PC-3 (cell line): ENCODE results near the gene B3GAT1. TPM values are rescaled to one million over a fixed set of nuclear protein-coding genes. Genes with fewer than 3 reads are reported as not detected.

Experiments
- ATAC-seq: fragments of 200-7000 bp; cut with Tn5 transposase; 2 replicates; pipeline ENCODE4 v1.9.1; 2020; ENCODE audit warnings: mild to moderate bottlenecking, moderate library complexity
- BruUV-seq: library from RNA; stranded (reverse); fragments of 400-500 nt; replicated peaks from 2 replicates; lab custom pipeline; 2021; lab: Mats Ljungman, UMichigan
- CTCF ChIA-PET: fragments of 300-600 bp; sonication (Branson Sonifier 250); formaldehyde crosslinking; loops from one replicate; lab custom pipeline; 2022; ENCODE audit warnings: antibody characterized with exemption; lab: Charles Lee
- POLR2A ChIA-PET: fragments of 300-600 bp; sonication (Branson Sonifier 250); formaldehyde crosslinking; loops from one replicate; lab custom pipeline; 2022; ENCODE audit warnings: antibody characterized with exemption; ENCODE audit not compliant: unreplicated experiment; lab: Charles Lee
- DNase-seq: peaks from one replicate; pipeline ENCODE4 v3.0.0-alpha.2; 2015
- H2AFZ ChIP-seq: fragments of 300-600 bp; sonication (generic); 2 replicates; pipeline ENCODE4 v1.6.0; 2016; ENCODE audit warnings: antibody characterized with exemption, low read length
- H3F3A ChIP-seq: fragments of 300-600 bp; sonication (generic); one replicate; pipeline ENCODE4 v1.6.0; 2017; ENCODE audit warnings: antibody characterized with exemption, low read length, control low read depth, mild to moderate bottlenecking; ENCODE audit not compliant: unreplicated experiment
- H3K27ac ChIP-seq: fragments of 300-600 bp; sonication (generic); 2 replicates; pipeline ENCODE4 v1.5.1; 2016; ENCODE audit warnings: mild to moderate bottlenecking, low read length
- H3K27me3 ChIP-seq: fragments of 300-600 bp; sonication (generic); 2 replicates; pipeline ENCODE4 v1.6.1; 2016; ENCODE audit warnings: low read length, mixed read lengths
- H3K36me3 ChIP-seq: fragments of 300-600 bp; sonication (generic); 2 replicates; pipeline ENCODE4 v1.6.1; 2016; ENCODE audit warnings: low read depth, mixed run types, low read length, mixed read lengths
- H3K4me1 ChIP-seq: fragments of 300-600 bp; sonication (generic); 2 replicates; pipeline ENCODE4 v1.5.1; 2016; ENCODE audit warnings: low read length; ENCODE audit not compliant: insufficient read depth
- H3K4me2 ChIP-seq: fragments of 300-600 bp; sonication (generic); 2 replicates; pipeline ENCODE4 v1.6.0; 2016; ENCODE audit warnings: low read length
- H3K4me3 ChIP-seq: fragments of 300-600 bp; sonication (generic); 2 replicates; pipeline ENCODE4 v1.5.1; 2016; ENCODE audit warnings: mild to moderate bottlenecking, low read length, mixed read lengths
- H3K79me2 ChIP-seq: fragments of 300-600 bp; sonication (generic); 2 replicates; pipeline ENCODE4 v1.6.1; 2017; ENCODE audit warnings: low read length, mixed read lengths
- H3K9ac ChIP-seq: fragments of 300-600 bp; sonication (generic); 2 replicates; pipeline ENCODE4 v1.6.0; 2016; ENCODE audit warnings: mild to moderate bottlenecking, low read length
- H3K9me2 ChIP-seq: fragments of 300-600 bp; sonication (generic); replicated peaks from 2 replicates; pipeline ENCODE4 v1.6.1; 2016; ENCODE audit warnings: mixed run types, low read length, mixed read lengths
- H3K9me3 ChIP-seq: fragments of 300-600 bp; sonication (generic); 2 replicates; pipeline ENCODE4 v1.6.1; 2016; ENCODE audit warnings: low read length, mixed read lengths
- H4K20me1 ChIP-seq: fragments of 300-600 bp; sonication (generic); 2 replicates; pipeline ENCODE4 v1.6.1; 2016; ENCODE audit warnings: low read length, mixed read lengths
- EZH2 ChIP-seq: fragments of 300-600 bp; sonication (generic); IDR thresholded peaks from one replicate; pipeline ENCODE4 v1.6.1; 2017; ENCODE audit warnings: antibody characterized with exemption, mild to moderate bottlenecking, low read length; ENCODE audit not compliant: unreplicated experiment
- EZH2phosphoT487 ChIP-seq: fragments of 300-600 bp; sonication (generic); IDR thresholded peaks from 2 replicates; pipeline ENCODE4 v1.6.1; 2018; ENCODE audit warnings: mild to moderate bottlenecking, antibody characterized with exemption, low read length, borderline replicate concordance
- intact Hi-C: fragments of 100-400 bp; cut with micrococcal nuclease; formaldehyde crosslinking; loops from 2 replicates; pipeline ENCODE4 v1.9.0; 2023
- total RNA-seq: library from RNA; depleted of rRNA; stranded (reverse); fragments of >200 nt; gene quantifications from 2 replicates; pipeline ENCODE4 v1.2.3, GENCODE V29; 2014
- TF ChIP-seq, protein P1 (sequence below): fragments of 300-600 bp; sonication (generic); conservative IDR thresholded peaks from 2 replicates; pipeline ENCODE4 v1.5.1; 2017; ENCODE audit warnings: antibody characterized with exemption, low read depth, mild to moderate bottlenecking, low read length

Gene B3GAT1
- total RNA-seq, 1 experiment from 2014 or later: not detected

DNA sequence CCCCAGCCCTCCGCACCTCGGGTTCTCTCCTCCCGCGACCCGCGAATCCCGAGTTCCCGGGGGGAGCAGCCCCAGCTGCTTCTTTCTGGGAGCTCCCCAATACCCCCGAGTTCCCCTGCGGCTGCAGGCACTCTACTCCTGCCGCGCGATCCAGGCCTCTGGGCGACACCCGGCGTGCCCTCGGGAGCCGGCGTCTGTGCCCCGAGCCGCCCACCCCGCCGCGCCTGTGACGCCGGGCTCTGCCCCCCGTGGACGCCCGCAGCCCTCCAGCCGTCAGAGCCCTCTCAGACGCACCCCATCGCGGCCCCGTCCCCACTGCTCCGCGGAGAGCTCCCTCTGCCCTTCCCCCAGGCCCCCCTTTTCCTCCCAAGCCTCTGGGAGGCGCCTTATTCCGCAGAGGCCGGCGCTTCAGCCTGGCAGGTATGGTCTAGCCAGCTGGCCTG is 79.8 kb downstream of the B3GAT1 start:
- CTCF ChIA-PET: no interaction called here
- H3F3A ChIP-seq: no peaks in the 10 kb centered on the region
- TF ChIP-seq EZH2phosphoT487: no peak
- TF ChIP-seq, protein P1, sequence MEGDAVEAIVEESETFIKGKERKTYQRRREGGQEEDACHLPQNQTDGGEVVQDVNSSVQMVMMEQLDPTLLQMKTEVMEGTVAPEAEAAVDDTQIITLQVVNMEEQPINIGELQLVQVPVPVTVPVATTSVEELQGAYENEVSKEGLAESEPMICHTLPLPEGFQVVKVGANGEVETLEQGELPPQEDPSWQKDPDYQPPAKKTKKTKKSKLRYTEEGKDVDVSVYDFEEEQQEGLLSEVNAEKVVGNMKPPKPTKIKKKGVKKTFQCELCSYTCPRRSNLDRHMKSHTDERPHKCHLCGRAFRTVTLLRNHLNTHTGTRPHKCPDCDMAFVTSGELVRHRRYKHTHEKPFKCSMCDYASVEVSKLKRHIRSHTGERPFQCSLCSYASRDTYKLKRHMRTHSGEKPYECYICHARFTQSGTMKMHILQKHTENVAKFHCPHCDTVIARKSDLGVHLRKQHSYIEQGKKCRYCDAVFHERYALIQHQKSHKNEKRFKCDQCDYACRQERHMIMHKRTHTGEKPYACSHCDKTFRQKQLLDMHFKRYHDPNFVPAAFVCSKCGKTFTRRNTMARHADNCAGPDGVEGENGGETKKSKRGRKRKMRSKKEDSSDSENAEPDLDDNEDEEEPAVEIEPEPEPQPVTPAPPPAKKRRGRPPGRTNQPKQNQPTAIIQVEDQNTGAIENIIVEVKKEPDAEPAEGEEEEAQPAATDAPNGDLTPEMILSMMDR: no peak
- no peak for TF ChIP-seq EZH2
- H2AFZ ChIP-seq: peak overlapping the region; percentile 15; the same call in 1 of the 2 replicates
- H3K4me1 ChIP-seq: no peaks in the 10 kb centered on the region
- no peak overlapping the region for H3K9ac ChIP-seq
- no peaks in the 10 kb centered on the region for H4K20me1 ChIP-seq
- no peaks in the 10 kb centered on the region for H3K79me2 ChIP-seq
- peak overlapping the region; percentile 35; the same call in 1 of the 2 replicates for H3K4me3 ChIP-seq
- intact Hi-C loops: no loop called here
- H3K4me2 ChIP-seq: peak overlapping the region; percentile 45
- no peaks in the 10 kb centered on the region for H3K9me2 ChIP-seq
- ATAC-seq (no peak; the same call in 1 of the 2 replicates), DNase-seq (no peak)
- BruUV-seq: no TSS peak
- H3K9me3 ChIP-seq: no peaks in the 10 kb centered on the region
- no peak overlapping the region for H3K27ac ChIP-seq
- peaks cover 38% of the 10 kb centered on the region for H3K27me3 ChIP-seq
- POLR2A ChIA-PET: no interaction called here
- H3K36me3 ChIP-seq: no peaks in the 10 kb centered on the region

DNA sequence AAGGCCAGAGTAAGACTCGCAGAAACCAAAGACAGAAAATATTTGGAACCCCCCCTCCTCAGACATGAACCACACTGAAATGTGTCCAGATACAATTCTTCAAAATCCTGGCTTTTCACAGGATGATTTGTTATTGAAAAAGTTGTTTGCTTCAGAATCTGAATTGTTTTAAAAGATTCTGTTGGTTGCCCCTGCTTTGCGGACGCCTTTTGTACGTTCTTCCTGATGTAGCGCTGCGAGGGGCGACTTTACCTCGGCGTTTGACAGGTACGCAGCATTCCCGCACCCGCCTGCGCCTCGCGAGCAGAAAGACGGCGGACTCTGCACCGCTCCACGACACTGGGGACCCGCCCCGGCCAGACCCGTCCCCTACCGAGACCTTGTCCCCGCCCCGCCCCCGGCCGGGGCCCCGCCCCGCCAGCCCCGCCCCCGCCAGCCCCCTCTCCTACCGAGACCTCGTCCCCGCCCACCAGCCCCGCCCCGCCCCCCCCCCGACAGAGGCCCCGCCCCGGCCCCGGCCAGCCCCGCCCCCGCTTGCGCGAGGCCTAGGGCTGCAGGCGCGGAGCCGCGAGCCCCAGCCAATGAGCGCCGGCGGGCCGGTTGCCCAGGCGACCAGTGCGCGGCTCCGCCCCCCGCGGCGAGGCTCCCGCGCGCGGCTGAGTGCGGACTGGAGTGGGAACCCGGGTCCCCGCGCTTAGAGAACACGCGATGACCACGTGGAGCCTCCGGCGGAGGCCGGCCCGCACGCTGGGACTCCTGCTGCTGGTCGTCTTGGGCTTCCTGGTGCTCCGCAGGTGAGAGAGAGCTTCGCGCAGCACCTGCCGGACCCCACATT is 80.5 kb downstream of the B3GAT1 start, which contains the start of gene GLB1L2:
Gene GLB1L2 (plus strand): TSS at position 635 of the 835 bp plus-strand sequence. CDS start 74 bp downstream, at position 709.
- Histone ChIP-seq H2AFZ (peak within 1 kb of the TSS; percentile 15; the same call in 1 of the 2 replicates), H3K36me3 (no peaks in the 10 kb centered on the region), H3K4me3 (peak within 1 kb of the TSS; percentile 35; the same call in 1 of the 2 replicates), H3K79me2 (no peaks in the 10 kb centered on the region), H3K9me3 (no peaks in the 10 kb centered on the region), H3K4me1 (no peaks in the 10 kb centered on the region), H3K27ac (no peak within 1 kb of the TSS), H3F3A (no peaks in the 10 kb centered on the region), H3K9me2 (no peaks in the 10 kb centered on the region), H4K20me1 (no peaks in the 10 kb centered on the region), H3K4me2 (peak within 1 kb of the TSS; percentile 45), H3K27me3 (peaks cover 45% of the 10 kb centered on the region), H3K9ac (no peak within 1 kb of the TSS)
- ATAC-seq (peak; percentile 46), DNase-seq (peak; percentile 17)
- intact Hi-C loops: no loop called here
- ChIA-PET CTCF (no interaction called here), POLR2A (no interaction called here)
- no TSS peak for BruUV-seq
- TF ChIP-seq EZH2phosphoT487 (no peak), EZH2 (no peak)
- TF ChIP-seq, protein P1: no peak
